GM21423 (cell line): ENCODE results near the gene RNF214.
"Not testable (repeated sequence)": the region's sequence is repeated elsewhere in the genome, so short reads cannot be mapped to it uniquely, and the experiment has no call there.

Source experiments
- ATAC-seq: cut with Tn5 transposase; IDR thresholded peaks from one replicate; pipeline ENCODE4 v1.9.1; 2021; ENCODE audit warnings: mild to moderate bottlenecking, moderate library complexity; ENCODE audit not compliant: unreplicated experiment

The RNF214 gene

GRCh38 chr11:117197516-117198456 lies 34.7 kb upstream of the RNF214 start:
- no peak for ATAC-seq

GRCh38 chr11:117198613-117199012 lies 33.9 kb upstream of the RNF214 start:
- ATAC-seq: no peak

- ATAC-seq: no peak
Observed at GRCh38 chr11:117199053-117199915, 33.2 kb upstream of the RNF214 start, which contains the start of gene TAGLN. TAGLN (plus strand) TSS chr11:117199370; CDS start chr11:117203014, 3,644 bp downstream.

GRCh38 chr11:117199916-117200812 lies 32.3 kb upstream of the RNF214 start:
- ATAC-seq: no peak

GRCh38 chr11:117200813-117201657 lies 31.4 kb upstream of the RNF214 start:
- ATAC-seq: no peak

GRCh38 chr11:117201658-117202305 lies 30.7 kb upstream of the RNF214 start:
- no peak for ATAC-seq

- no peak for ATAC-seq
Observed at GRCh38 chr11:117202386-117203068, 29.9 kb upstream of the RNF214 start.

- ATAC-seq: no peak
Observed at GRCh38 chr11:117203069-117203407, 29.4 kb upstream of the RNF214 start.

GRCh38 chr11:117204283-117205080 lies 28.0 kb upstream of the RNF214 start:
- no peak for ATAC-seq

GRCh38 chr11:117205211-117205818 lies 27.2 kb upstream of the RNF214 start:
- no peak for ATAC-seq

- ATAC-seq: not testable (repeated sequence)
Observed at GRCh38 chr11:117206111-117206510, 26.4 kb upstream of the RNF214 start.

- ATAC-seq: not testable (repeated sequence)
Observed at GRCh38 chr11:117206859-117207258, 25.6 kb upstream of the RNF214 start.

- ATAC-seq: not testable (repeated sequence)
Observed at GRCh38 chr11:117207481-117207880, 25.0 kb upstream of the RNF214 start.

GRCh38 chr11:117208710-117209109 lies 23.8 kb upstream of the RNF214 start:
- ATAC-seq: not testable (repeated sequence)

- ATAC-seq: not testable (repeated sequence)
Observed at GRCh38 chr11:117209351-117210125, 22.9 kb upstream of the RNF214 start.

- no peak for ATAC-seq
Observed at GRCh38 chr11:117210620-117211019, 21.9 kb upstream of the RNF214 start.
